HUES6 (cell line): ENCODE results near the gene C18orf32.
"Not testable (repeated sequence)": the region's sequence is repeated elsewhere in the genome, so short reads cannot be mapped to it uniquely, and the experiment has no call there.

ENCODE experiments used
- H3K27ac ChIP-seq: 2 replicates; pipeline ENCODE4 v1.7.0; 2013; ENCODE audit warnings: low read depth, mild to moderate bottlenecking, low read length, inconsistent platforms
- H3K27me3 ChIP-seq: 2 replicates; pipeline ENCODE4 v1.6.1; 2013; ENCODE audit warnings: low read length; ENCODE audit not compliant: control insufficient read depth, insufficient read depth
- H3K36me3 ChIP-seq: 2 replicates; pipeline ENCODE4 v1.6.1; 2013; ENCODE audit warnings: low read length; ENCODE audit not compliant: control insufficient read depth, insufficient read depth
- H3K4me1 ChIP-seq: 2 replicates; pipeline ENCODE4 v1.6.1; 2013; ENCODE audit warnings: low read length; ENCODE audit not compliant: control insufficient read depth, insufficient read depth
- H3K4me3 ChIP-seq: 2 replicates; pipeline ENCODE4 v1.5.1; 2013; ENCODE audit warnings: low read depth, low read length
- H3K9ac ChIP-seq: one replicate; pipeline ENCODE4 v1.6.1; 2013; ENCODE audit warnings: mild to moderate bottlenecking, low read length
- H3K9me3 ChIP-seq: 2 replicates; pipeline ENCODE4 v1.6.1; 2013; ENCODE audit warnings: low read depth, low read length; ENCODE audit not compliant: control insufficient read depth, insufficient read depth

Gene C18orf32

GRCh38 chr18:49464718-49465598 is 22.1 kb downstream of the C18orf32 start:
- Histone ChIP-seq H3K9ac (no peak overlapping the region), H3K9me3 (no peaks in the 10 kb centered on the region), H3K27me3 (no peaks in the 10 kb centered on the region; the same call in 1 of the 2 replicates), H3K4me1 (peaks cover 17% of the 10 kb centered on the region), H3K36me3 (no peaks in the 10 kb centered on the region), H3K4me3 (peak overlapping the region; percentile 3; the same call in 1 of the 2 replicates), H3K27ac (no peak overlapping the region)

- H3K9ac ChIP-seq: no peak overlapping the region
- no peaks in the 10 kb centered on the region for H3K36me3 ChIP-seq
- H3K4me1 ChIP-seq: peaks cover 17% of the 10 kb centered on the region
- no peak overlapping the region for H3K4me3 ChIP-seq
- no peaks in the 10 kb centered on the region; the same call in 1 of the 2 replicates for H3K27me3 ChIP-seq
- H3K9me3 ChIP-seq: no peaks in the 10 kb centered on the region
- no peak overlapping the region for H3K27ac ChIP-seq
These were observed 25.4 kb downstream of the C18orf32 start for GRCh38 chr18:49461602-49461977.

GRCh38 chr18:49460976-49461601 is 25.9 kb downstream of the C18orf32 start:
- H3K36me3 ChIP-seq: no peaks in the 10 kb centered on the region
- no peaks in the 10 kb centered on the region; the same call in 1 of the 2 replicates for H3K27me3 ChIP-seq
- peak overlapping the region; percentile 65 for H3K9ac ChIP-seq
- no peaks in the 10 kb centered on the region for H3K9me3 ChIP-seq
- H3K4me1 ChIP-seq: peaks cover 17% of the 10 kb centered on the region
- peak overlapping the region; percentile 96 for H3K4me3 ChIP-seq
- no peak overlapping the region for H3K27ac ChIP-seq

DNA sequence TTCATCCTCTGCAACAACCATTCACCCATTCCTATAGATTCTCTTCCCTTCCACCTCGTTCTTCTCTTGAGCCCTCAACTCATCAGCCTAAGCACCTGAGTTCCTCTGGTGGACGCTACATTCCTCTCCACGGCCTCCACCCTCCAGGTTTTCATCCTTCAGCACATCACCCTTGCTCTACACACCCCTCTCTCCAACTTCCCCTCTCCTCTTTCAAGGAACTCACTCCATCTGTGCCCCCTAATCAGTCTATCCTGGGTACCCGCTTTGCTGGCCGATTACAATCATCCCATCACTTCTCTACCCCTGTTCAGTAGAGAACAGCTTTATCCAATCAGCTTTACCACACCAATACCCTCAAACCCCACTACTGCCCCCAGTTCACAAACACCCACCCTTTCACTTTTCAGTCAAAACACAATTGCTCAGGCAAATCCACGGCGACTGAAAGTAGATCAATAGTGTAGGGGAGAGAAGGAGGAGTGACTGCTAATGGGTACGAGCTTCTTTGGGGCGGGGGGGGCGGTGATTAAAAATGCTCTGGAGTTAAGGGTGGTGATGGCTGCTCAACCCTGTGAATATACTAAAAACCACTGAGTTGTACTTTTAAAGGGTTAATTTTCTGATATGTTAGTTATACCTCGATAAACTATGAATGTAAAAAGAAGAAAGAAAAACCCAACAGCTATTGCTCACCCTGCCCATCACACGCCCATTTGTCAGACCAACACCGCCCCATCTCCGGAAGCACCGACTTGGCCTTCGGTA is 27.4 kb downstream of the C18orf32 start:
- H3K9ac ChIP-seq: peak overlapping the region; percentile 83
- H3K27me3 ChIP-seq: no peaks in the 10 kb centered on the region; the same call in 1 of the 2 replicates
- no peak overlapping the region for H3K27ac ChIP-seq
- H3K9me3 ChIP-seq: no peaks in the 10 kb centered on the region
- peak overlapping the region; percentile 96 for H3K4me3 ChIP-seq
- no peaks in the 10 kb centered on the region for H3K36me3 ChIP-seq
- H3K4me1 ChIP-seq: peaks cover 4% of the 10 kb centered on the region; the same call in 1 of the 2 replicates

DNA sequence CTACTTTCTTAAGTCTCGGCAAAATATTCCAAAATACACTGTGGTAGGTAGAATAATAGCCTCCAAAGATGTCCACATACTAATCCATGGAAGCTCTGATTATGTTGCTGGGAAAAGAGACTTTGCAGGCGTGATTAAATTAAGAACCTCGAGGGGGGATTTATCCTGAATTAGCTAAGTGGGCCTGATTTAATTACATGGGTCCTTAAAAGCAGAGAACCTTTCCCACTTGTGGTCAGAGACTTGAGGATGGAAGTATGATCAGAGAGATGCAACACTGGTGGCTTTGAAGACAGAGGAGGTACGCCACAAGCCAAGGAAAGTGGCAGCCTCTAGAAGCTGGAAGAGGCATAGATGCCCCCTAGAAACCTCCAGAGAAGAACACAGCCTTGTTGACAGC is 29.4 kb downstream of the C18orf32 start:
- no peak overlapping the region for H3K9ac ChIP-seq
- H3K27ac ChIP-seq: no peak overlapping the region
- H3K4me3 ChIP-seq: no peak overlapping the region
- H3K36me3 ChIP-seq: peaks cover 4% of the 10 kb centered on the region; the same call in 1 of the 2 replicates
- H3K9me3 ChIP-seq: peaks cover 7% of the 10 kb centered on the region; the same call in 1 of the 2 replicates
- H3K4me1 ChIP-seq: no peaks in the 10 kb centered on the region; the same call in 1 of the 2 replicates
- no peaks in the 10 kb centered on the region; the same call in 1 of the 2 replicates for H3K27me3 ChIP-seq

DNA sequence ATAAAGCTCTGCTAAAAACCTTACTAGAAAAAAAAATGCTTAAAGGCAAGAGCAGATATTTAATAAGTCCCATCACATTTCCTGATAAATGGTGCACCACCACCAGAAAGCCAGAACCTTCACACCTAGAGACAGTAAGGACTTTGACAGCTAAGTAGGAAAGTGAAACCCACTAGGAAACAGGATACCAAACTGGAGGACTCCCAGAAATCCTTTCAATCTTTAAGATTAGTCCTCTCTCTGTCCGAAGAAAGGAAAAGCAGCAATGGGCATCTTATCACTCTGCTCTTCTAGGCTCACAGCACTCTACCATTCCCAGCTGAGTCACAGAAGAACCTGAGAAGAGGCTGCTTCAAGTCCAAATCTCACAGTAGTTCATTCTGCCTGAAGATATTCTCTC is 30.2 kb downstream of the C18orf32 start:
- Histone ChIP-seq H3K4me1 (no peaks in the 10 kb centered on the region; the same call in 1 of the 2 replicates), H3K27ac (no peak overlapping the region), H3K4me3 (no peak overlapping the region)

DNA sequence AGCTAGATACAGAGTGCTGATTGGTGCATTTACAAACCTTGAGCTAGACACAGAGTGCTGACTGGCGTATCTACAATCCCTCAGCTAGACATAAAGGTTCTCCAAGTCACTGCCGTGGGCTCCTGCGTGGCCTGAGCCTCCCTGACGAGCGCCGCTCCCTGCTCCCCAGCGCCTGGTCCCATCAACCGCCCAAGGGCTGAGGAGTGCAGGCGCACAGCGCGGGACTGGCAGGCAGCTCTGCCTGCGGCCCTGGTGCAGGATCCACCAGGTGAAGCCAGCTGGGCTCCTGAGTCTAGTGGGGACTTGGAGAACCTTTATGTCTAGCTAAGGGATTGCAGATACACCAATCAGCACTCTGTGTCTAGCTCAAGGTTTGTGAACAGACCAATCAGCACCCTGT is 34.5 kb downstream of the C18orf32 start:
- not testable (repeated sequence) for H3K36me3 ChIP-seq, H3K9ac ChIP-seq, H3K27ac ChIP-seq

More for the DNA sequence above, 30.2 kb downstream of the C18orf32 start:
- Histone ChIP-seq H3K9me3 (peaks cover 10% of the 10 kb centered on the region; the same call in 1 of the 2 replicates), H3K9ac (no peak overlapping the region), H3K27me3 (no peaks in the 10 kb centered on the region; the same call in 1 of the 2 replicates), H3K36me3 (peaks cover 4% of the 10 kb centered on the region; the same call in 1 of the 2 replicates)

DNA sequence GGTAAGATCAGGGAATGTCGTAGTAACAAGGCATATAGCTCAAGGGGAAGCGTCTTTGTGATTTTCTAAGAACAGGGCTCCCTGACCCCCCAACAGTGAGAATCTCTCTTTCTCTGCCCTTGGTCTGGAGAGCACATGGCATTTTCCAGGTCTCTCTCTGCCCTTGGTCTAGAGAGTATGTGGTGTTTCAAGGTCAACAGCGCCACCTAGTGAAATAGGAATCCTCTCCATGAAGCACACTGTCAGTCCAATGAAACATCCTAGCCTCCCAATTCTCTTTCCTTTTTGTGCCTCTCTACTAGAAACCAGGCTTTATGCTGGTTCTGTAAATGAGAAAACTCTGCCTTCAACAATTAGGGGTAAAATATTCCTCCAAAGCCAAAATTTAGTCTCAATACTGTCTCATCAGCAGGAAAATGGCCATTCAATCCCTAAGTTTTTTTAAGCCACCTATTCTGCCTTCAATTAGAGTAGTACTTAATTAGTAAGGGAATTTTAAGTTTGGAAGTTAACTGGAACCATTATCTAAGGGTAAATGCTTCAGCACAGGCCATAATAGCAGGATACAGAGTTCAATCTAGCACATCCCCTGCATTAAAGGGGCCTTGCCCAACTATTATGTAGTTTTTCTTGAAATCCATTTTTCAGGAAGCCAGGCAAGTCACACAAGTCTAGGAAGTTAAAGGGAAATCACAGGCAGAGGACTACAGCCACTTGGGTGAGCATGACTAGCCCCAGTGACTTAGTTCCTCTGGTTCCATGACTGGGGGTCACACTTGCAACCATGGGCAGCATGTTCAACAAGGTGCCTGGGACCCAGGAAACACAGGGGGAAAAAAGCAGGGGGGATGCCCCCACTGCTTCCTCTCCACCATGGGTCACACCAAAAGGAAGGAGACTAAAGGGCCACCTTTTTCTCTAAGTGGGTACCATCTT is 39.0 kb downstream of the C18orf32 start:
- no peak overlapping the region for H3K27ac ChIP-seq
- H3K4me3 ChIP-seq: no peak overlapping the region
- H3K27me3 ChIP-seq: no peaks in the 10 kb centered on the region
- peaks cover 26% of the 10 kb centered on the region for H3K9me3 ChIP-seq
- no peak overlapping the region for H3K9ac ChIP-seq
- H3K36me3 ChIP-seq: no peaks in the 10 kb centered on the region
- no peaks in the 10 kb centered on the region for H3K4me1 ChIP-seq

More for the DNA sequence above, 34.5 kb downstream of the C18orf32 start:
- H3K4me1 ChIP-seq, H3K4me3 ChIP-seq, H3K27me3 ChIP-seq: not testable (repeated sequence)
- H3K9me3 ChIP-seq: peaks cover 32% of the 10 kb centered on the region

DNA sequence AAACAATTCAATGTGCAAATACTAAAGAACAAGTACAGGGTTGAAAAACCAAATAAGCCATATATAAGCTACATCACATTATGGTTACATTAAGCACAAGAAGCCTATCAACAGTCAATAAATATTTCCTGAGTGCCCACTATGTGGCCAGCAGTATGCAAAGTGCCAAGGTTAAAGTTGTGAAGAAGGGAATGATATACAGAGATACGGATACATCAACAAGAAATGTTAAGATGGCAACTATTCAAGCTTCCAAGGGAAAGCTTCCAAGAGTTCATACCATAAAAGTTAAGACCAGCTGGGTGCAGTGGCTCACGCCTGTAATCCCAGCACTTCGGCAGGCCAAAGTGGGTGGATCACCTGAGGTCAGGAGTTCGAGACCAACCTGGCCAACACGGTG is 40.6 kb downstream of the C18orf32 start:
- no peaks in the 10 kb centered on the region for H3K36me3 ChIP-seq
- H3K27me3 ChIP-seq: no peaks in the 10 kb centered on the region
- H3K4me3 ChIP-seq: no peak overlapping the region
- H3K9ac ChIP-seq: no peak overlapping the region
- no peak overlapping the region for H3K27ac ChIP-seq
- H3K9me3 ChIP-seq: peaks cover 20% of the 10 kb centered on the region
- H3K4me1 ChIP-seq: no peaks in the 10 kb centered on the region

- Histone ChIP-seq H3K9ac (no peak overlapping the region), H3K4me3 (no peak overlapping the region), H3K9me3 (peaks cover 7% of the 10 kb centered on the region), H3K4me1 (no peaks in the 10 kb centered on the region), H3K36me3 (no peaks in the 10 kb centered on the region), H3K27ac (no peak overlapping the region), H3K27me3 (no peaks in the 10 kb centered on the region)
These were observed 42.5 kb downstream of the C18orf32 start for GRCh38 chr18:49444581-49444980.
